RWPE1 (cell line): ENCODE data around the gene TRIM27.
"Not testable (repeated sequence)": the region's sequence is repeated elsewhere in the genome, so short reads cannot be mapped to it uniquely, and the experiment has no call there.

Experiments
- CTCF ChIA-PET: fragments of 350-600 bp; sonication (Branson Sonifier 250); formaldehyde crosslinking; extraction: SDS; loops from one replicate; lab custom pipeline; 2021; lab: Yijun Ruan, JAX
- POLR2A ChIA-PET: fragments of 400-600 bp; formaldehyde crosslinking; extraction: SDS; loops from one replicate; lab custom pipeline; 2020; ENCODE audit warnings: antibody characterized with exemption; ENCODE audit not compliant: low non-redundant PET; lab: Yijun Ruan, JAX
- DNase-seq: peaks from one replicate; pipeline ENCODE4 v3.0.0; 2012; ENCODE audit warnings: low spot score
- H3K27ac ChIP-seq: fragments of 450-650 bp; 2 replicates; pipeline ENCODE4 v1.5.1; 2017
- TF ChIP-seq, protein P1 (sequence below): fragments of 450-650 bp; conservative IDR thresholded peaks from 2 replicates; pipeline ENCODE4 v1.5.1; 2017; ENCODE audit warnings: low read depth, mild to moderate bottlenecking

TRIM27 gene

DNA sequence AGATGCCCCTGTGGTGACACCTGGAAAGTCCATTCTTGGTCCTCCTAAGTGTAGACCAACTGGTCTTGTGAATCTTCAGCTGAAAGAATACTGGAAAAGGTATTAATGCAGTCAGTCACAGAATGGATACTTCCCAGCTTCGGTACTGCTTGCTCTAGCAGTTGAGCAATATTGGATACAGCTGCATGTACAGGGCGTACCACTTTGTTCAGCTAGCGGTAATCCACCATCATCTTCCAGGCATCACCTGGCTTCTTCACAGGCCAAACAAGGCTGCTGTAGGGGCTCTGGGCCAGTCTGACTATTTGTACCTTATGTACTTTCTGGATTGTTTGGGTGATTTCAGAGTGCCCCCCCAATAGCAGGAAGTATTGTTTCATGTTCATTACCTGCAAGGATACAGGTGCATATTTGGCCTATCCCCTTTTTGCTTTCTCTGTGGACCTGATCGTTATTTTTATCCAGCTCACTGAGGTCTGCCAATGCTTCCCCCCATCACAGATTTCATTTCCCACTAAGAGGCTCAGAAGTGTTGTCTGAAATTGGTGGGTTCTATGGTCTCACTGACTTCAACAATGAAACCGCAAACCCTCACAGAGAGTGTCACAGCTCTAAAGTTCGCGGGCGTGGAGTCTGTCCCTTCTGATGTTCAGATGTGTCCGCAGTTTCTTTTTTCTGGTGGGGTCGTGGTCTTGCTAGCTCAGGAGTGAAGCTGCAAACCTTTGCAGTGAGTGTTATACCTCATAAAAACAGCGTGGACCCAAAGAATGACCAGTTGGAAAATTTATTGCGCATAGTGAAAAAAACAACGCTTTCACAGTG lies 52.2 kb downstream of the TRIM27 start:
- ChIA-PET POLR2A (no interaction called here), CTCF (interaction anchor here (0.6 to 1.1 kb wide), 2 partner anchors 13 to 145 kb away, joined by 3 read pairs; no protein-coding TSS in a partner anchor)
- no peak for DNase-seq
- TF ChIP-seq, protein P1, sequence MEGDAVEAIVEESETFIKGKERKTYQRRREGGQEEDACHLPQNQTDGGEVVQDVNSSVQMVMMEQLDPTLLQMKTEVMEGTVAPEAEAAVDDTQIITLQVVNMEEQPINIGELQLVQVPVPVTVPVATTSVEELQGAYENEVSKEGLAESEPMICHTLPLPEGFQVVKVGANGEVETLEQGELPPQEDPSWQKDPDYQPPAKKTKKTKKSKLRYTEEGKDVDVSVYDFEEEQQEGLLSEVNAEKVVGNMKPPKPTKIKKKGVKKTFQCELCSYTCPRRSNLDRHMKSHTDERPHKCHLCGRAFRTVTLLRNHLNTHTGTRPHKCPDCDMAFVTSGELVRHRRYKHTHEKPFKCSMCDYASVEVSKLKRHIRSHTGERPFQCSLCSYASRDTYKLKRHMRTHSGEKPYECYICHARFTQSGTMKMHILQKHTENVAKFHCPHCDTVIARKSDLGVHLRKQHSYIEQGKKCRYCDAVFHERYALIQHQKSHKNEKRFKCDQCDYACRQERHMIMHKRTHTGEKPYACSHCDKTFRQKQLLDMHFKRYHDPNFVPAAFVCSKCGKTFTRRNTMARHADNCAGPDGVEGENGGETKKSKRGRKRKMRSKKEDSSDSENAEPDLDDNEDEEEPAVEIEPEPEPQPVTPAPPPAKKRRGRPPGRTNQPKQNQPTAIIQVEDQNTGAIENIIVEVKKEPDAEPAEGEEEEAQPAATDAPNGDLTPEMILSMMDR = no peak
- no peak overlapping the region for H3K27ac ChIP-seq

DNA sequence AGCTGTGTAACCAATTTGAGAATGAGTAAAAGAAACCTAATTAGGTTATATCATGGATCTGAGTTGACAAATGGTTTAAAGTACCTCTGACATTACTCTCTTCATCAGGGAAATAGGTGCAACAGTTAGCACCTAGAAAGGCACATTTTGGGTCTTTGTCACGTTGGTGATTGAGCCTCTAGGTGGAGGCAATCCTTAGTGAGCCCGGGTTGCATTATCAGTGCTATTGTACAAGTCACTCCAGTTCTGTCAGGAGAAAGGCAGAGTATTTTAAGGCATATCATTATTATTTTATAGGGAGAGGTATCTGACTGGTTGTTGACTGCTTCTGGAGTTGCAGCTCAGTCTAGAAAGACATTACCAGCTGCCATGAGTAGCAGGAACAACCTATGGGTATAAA lies 54.9 kb downstream of the TRIM27 start:
- ChIA-PET POLR2A (no interaction called here), CTCF (no interaction called here)
- TF ChIP-seq, protein P1 = no peak
- no peak overlapping the region for H3K27ac ChIP-seq
- no peak for DNase-seq

DNA sequence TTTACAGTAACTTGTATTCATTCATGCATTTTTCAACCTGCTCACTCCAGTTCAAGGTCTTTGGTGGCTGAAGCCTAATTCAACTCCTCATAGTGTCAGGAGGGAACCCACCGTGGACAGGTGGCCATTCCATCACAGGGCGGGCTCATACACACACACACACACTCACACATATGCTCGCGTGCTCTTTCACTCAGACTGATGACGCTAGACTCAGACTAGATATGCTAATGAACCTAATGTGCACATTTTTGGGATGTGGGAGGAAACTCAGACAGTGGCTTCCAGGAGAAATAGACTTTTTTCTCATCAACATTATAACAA lies 56.7 kb downstream of the TRIM27 start:
- DNase-seq = no peak
- ChIA-PET CTCF (interaction anchor here (0.6 kb wide), 1 partner anchor 108 kb away, joined by 3 read pairs; no protein-coding TSS in a partner anchor), POLR2A (no interaction called here)
- H3K27ac ChIP-seq = peak overlapping the region; percentile 83
- TF ChIP-seq, protein P1 = no peak

DNA sequence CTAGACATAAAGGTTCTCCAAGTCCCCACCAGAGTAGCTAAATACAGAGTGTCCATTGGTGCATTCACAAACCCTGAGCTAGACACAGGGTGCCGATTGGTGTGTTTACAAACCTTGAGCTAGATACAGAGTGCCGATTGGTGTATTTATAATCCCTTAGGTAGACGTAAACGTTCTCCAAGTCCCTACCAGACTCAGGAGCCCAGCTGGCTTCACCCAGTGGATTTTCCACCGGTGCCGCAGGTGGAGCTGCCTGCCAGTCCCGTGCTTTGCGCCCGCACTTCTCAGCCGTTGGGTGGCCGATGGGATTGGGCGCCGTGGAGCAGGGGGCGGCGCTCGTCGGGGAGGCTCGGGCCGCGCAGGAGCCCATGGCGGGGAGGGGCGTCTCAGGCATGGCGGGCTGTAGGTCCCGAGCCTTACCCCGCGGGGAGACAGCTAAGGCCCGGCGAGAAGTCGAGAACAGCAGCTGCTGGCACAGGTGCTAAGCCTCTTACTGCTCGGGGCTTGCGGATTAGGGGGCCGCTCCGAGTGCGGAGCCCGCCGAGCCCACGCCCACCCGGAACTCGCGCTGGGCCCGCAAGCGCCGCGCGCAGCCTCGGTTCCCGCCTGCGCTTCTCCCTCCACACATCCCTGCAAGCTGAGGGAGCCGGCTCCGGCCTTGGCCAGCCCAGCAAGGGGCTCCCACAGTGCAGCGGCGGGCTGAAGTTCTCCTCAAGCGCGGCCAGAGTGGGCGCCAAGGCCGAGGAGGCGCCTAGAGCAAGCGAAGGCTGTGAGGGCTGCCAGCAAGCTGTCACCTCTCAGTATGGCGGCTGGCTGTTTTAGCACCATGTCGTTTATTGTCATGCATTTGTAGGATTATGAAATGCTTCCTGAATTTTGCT lies 57.3 kb downstream of the TRIM27 start:
- CTCF ChIA-PET = interaction anchor here (0.6 kb wide), 1 partner anchor 109 kb away, joined by 3 read pairs; no protein-coding TSS in a partner anchor
- POLR2A ChIA-PET, DNase-seq: not testable (repeated sequence)
- H3K27ac ChIP-seq = peak overlapping the region; percentile 83

DNA sequence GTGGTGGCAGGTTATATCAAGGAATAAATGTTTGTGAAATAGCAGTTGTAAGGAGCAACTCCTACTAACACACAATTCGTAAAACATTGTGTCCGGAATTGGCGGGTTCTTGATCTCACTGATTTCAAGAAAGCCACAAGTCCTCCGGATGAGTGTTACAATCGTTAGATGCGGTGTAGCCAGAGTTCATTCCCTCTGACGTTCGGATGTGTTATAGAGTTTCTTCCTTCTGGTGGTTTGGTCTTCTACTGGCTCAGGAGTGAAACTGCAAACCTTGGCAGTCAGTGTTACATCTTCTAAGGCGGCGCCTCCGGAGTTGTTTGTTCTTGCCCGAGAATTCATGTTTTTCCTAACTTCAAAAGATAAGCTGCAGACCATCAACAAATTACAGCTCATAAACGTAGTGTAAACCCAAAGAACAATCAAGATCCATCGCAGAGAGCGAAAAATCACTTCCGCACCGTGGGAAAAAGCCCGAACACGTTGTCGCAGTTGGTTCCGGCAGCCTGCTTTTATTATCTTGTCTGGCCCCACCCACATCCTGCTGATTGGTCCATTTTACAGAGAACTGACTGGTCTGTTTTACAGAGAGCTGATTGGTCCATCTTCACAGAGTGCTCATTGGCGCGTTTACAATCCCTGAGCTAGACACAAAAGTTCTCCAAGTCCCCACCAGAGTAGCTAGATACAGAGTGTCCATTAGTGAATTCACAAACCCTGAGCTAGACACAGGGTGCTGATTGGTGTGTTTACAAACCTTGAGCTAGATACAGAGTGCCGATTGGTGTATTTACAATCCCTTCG lies 58.2 kb downstream of the TRIM27 start:
- ChIA-PET POLR2A (no interaction called here), CTCF (no interaction called here)
- H3K27ac ChIP-seq = peak overlapping the region; percentile 83
- no peak for DNase-seq
- TF ChIP-seq, protein P1 = no peak

DNA sequence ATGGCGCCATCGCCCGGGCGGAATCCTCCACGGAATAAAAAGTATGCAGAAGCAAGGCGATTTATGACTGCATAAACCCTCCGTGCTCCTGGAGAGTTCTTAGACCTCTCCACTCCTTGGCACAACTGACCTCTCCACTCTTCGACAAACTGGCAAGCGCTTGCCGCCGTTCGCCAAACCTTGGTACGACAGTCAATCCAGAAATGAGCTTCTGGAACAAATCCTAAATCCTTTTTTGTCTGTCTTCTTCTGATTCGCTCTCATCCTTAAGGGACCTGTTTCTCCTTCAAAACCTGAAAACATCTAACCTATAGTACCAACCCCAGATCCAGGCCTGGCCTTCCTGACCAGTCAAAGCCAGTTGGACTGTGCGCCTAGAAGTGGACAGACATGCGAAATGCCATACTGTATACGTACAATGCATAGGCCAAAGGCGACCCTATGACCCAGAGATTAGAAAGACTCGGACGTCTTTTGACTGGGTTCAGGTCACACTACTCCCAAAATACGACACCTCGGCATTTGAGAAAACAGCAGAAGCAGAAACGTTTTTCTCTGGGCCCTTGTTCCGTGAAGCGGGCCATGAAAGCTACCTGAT lies 59.4 kb downstream of the TRIM27 start:
- CTCF ChIA-PET = interaction anchor here (0.6 to 1.8 kb wide), 2 partner anchors 23 to 27 kb away, joined by 3 to 8 read pairs; no protein-coding TSS in a partner anchor
- peak overlapping the region; percentile 90 for H3K27ac ChIP-seq
- TF ChIP-seq, protein P1 = peak; percentile 45; the same call in 1 of the 2 replicates
- POLR2A ChIA-PET = no interaction called here
- DNase-seq = no peak
